Spleen (tissue), 11 donors: ENCODE measurements around the gene CD2. TPM values are rescaled to one million over a fixed set of nuclear protein-coding genes. Genes with fewer than 3 reads are reported as not detected.

Experiments used
- DNase-seq: peaks from one replicate; pipeline ENCODE4 v3.0.0-alpha.2; 2020
- H3K27ac ChIP-seq, 8 donors: fragments of 200-600 bp; sonication (generic) in 7 of 8; 1 replicate in 4 of 8; 2 replicates in 4 of 8; pipeline versions ENCODE4 v1.5.0 to v1.8.0; 2016 to 2021; ENCODE audit warnings: inconsistent platforms in 4 of 8, mild to moderate bottlenecking in 4 of 8, moderate library complexity in 1 of 8
- H3K27me3 ChIP-seq, 7 donors: fragments of 200-600 bp; sonication (generic) in 6 of 7; replicated peaks in 1 of 7; 1 replicate in 4 of 7; 2 replicates in 3 of 7; pipeline versions ENCODE4 v1.5.0 to v1.8.0; 2016 to 2021; ENCODE audit warnings: inconsistent platforms in 3 of 7, mild to moderate bottlenecking in 1 of 7
- H3K36me3 ChIP-seq, 6 donors: fragments of 200-600 bp; sonication (generic) in 5 of 6; 1 replicate in 4 of 6; 2 replicates in 2 of 6; pipeline versions ENCODE4 v1.5.0 to v1.8.0; 2016 to 2021; ENCODE audit warnings: inconsistent platforms in 2 of 6
- H3K4me1 ChIP-seq, 6 donors: fragments of 200-600 bp; sonication (generic) in 5 of 6; 1 replicate in 3 of 6; 2 replicates in 3 of 6; pipeline versions ENCODE4 v1.5.0 to v1.8.0; 2016 to 2021; ENCODE audit warnings: inconsistent platforms in 3 of 6
- H3K4me3 ChIP-seq, 8 donors: fragments of 200-600 bp; sonication (generic) in 7 of 8; 1 replicate in 4 of 8; 2 replicates in 4 of 8; pipeline versions ENCODE4 v1.5.0 to v1.8.0; 2016 to 2021; ENCODE audit warnings: inconsistent platforms in 4 of 8, mild to moderate bottlenecking in 4 of 8, moderate library complexity in 2 of 8
- H3K9me3 ChIP-seq, 8 donors: fragments of 200-600 bp; sonication (generic) in 7 of 8; 1 replicate in 4 of 8; 2 replicates in 4 of 8; pipeline versions ENCODE4 v1.5.0 to v1.8.0; 2016 to 2021; ENCODE audit warnings: inconsistent platforms in 4 of 8
- POLR2A ChIP-seq, 3 donors: fragments of 450-650 bp; IDR thresholded peaks; one replicate each; pipeline ENCODE4 v1.5.1; 2017; ENCODE audit warnings: antibody characterized with exemption in 3 of 3, mild to moderate bottlenecking in 1 of 3
- POLR2AphosphoS5 ChIP-seq, 3 donors: sonication (generic); formaldehyde crosslinking; IDR thresholded peaks; one replicate each; pipeline ENCODE4 v1.5.1; 2017; ENCODE audit warnings: antibody characterized with exemption in 3 of 3
- WGBS, 5 donors: extraction: QIAGEN DNeasy Blood & Tissue Kit in 3 of 5; methylation state at CpG; one replicate each; pipeline versions ENCODE4 v1.1.5 to v1.1.7; 2013 to 2018; 5-methylcytosine and 5-hydroxymethylcytosine counted together
- intact Hi-C: fragments of 100-400 bp; cut with DNase I; formaldehyde crosslinking; loops from one replicate; pipeline ENCODE4 v1.15.0; 2023; ENCODE audit warnings: low total_unique reads
- polyA plus RNA-seq, 3 donors: library from polyadenylated mRNA; stranded (reverse); fragments of 200-250 nt; gene quantifications; one replicate each; pipeline ENCODE4 v1.2.1, GENCODE V29; 2013
- total RNA-seq, 7 donors: library from RNA; depleted of rRNA in 3 of 7; stranded (reverse); fragments of >200 nt in 3 of 7; fragmentation: NEBNext Ultra II Directional in 4 of 7; extraction: Animal tissue kit (Norgen Biotek cat#: 25700) in 4 of 7; gene quantifications; one replicate each; pipeline versions ENCODE4 v1.1.0 to v1.2.1, GENCODE V29; 2016 to 2021
- TF ChIP-seq, protein P1 (sequence below), 11 experiments: fragments of 200-600 bp in 7 of 11; fragments of 450-650 bp in 4 of 11; sonication (generic) in 4 of 11; IDR thresholded peaks in 8 of 11; conservative IDR thresholded peaks in 3 of 11; 1 replicate in 7 of 11; 2 replicates in 4 of 11; pipeline versions ENCODE4 v1.4.0 to v1.8.0; 2016 to 2021; ENCODE audit warnings: antibody characterized with exemption in 11 of 11, inconsistent platforms in 4 of 11, mild to moderate bottlenecking in 1 of 11
- donor health status: healthy with polysubstance abuse.
- donor health status: DM: no; HTN: no; CAD: no; lungs with moderate emphysema.
- donor health status: DM: no; HTN: no; CAD: no.
- donor health status: Bipolar disorder and iron deficiency.
- donor health status: healthy.
- donor health status: DM: no; HTN: no; CAD: no.
- donor health status: DM: yes; HTN: yes; CAD: no.

The CD2 gene
- total and polyA plus RNA-seq, 10 donors, result 21.6 to 50.5 (median 30.1) TPM

DNA sequence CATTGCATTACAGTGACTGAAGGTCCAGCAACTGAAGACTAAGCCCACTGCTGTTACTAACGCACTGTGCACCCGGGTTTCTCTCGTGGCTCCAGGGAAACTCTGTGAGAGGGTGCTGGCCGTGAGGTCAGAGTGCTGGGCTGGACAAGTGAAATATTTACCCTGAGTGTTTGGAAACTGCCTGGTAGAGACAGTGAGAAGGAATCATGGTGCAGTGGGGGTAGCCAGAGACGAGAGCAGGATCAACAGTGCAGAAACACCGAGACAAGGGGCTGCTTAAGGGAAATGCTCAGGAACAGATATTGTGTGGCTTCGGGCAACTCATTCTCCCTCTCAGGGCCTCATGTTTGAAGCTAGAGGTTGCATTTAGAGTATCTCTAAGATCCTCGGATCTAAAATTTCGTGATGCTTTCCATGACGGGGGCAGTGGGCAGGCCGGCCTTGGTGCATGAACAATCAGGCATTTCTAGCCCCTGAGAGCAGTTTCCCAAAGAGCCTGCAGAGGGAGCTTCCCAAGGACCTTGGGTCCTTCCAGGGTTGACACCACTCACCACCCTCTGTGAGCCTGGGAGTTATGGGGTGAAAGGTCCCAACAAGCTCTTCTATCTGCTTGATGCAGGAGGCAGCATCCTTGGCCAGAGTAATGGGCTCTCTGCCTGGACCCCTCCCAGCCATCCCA lies 9.7 kb downstream of the CD2 start:
- H3K27ac ChIP-seq, result peak overlapping the region in 7 of 8 donors; percentile 13 to 82 (median 68)
- peak; percentile 55 for DNase-seq

DNA sequence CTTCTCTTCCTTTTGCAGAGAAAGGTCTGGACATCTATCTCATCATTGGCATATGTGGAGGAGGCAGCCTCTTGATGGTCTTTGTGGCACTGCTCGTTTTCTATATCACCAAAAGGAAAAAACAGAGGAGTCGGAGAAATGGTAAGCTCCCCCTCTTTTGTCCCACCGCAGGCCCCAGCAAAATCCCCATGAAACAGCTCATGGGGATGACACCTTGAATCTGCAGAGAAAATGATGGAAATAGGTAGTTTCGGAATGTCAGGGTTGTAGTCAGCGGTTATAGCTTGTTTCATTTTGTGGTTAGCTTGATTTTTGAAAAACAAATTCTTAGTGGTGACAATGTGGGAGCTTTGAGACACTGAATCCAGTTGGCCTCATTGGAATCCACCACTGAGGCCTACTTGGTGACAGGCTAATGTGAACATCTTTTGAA lies 10.3 kb downstream of the CD2 start:
- Histone ChIP-seq H3K27me3 (no peaks in the 10 kb centered on the region), H3K9me3 (no peaks in the 10 kb centered on the region), H3K27ac (peak overlapping the region; percentile 7 to 82 (median 63)), H3K4me3 (peak overlapping the region in 1 of 8 donors; percentile 16), H3K4me1 (peaks cover 0 to 99% (median 51%) of the 10 kb centered on the region in 6 donors), H3K36me3 (peaks cover 0 to 35% (median 0%) of the 10 kb centered on the region in 6 donors)
- 81 to 87% (median 84%) methylated on average over 5 of the region's 5 CpGs for WGBS, 5 donors
- DNase-seq, result no peak
- intact Hi-C loops, result no loop called here
- TF ChIP-seq POLR2A (IDR thresholded peaks at IDR 0.05), result no peak
- TF ChIP-seq, protein P1, sequence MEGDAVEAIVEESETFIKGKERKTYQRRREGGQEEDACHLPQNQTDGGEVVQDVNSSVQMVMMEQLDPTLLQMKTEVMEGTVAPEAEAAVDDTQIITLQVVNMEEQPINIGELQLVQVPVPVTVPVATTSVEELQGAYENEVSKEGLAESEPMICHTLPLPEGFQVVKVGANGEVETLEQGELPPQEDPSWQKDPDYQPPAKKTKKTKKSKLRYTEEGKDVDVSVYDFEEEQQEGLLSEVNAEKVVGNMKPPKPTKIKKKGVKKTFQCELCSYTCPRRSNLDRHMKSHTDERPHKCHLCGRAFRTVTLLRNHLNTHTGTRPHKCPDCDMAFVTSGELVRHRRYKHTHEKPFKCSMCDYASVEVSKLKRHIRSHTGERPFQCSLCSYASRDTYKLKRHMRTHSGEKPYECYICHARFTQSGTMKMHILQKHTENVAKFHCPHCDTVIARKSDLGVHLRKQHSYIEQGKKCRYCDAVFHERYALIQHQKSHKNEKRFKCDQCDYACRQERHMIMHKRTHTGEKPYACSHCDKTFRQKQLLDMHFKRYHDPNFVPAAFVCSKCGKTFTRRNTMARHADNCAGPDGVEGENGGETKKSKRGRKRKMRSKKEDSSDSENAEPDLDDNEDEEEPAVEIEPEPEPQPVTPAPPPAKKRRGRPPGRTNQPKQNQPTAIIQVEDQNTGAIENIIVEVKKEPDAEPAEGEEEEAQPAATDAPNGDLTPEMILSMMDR (IDR thresholded peaks at IDR 0.05 in 8 of 11, conservative IDR thresholded peaks at IDR 0.05 in 3 of 11), result peak in 1 of 11 experiments; percentile 8

More for the DNA sequence above, 9.7 kb downstream of the CD2 start:
- peak overlapping the region in 1 of 8 donors; percentile 16 for H3K4me3 ChIP-seq
- peaks cover 0 to 35% (median 0%) of the 10 kb centered on the region in 6 donors for H3K36me3 ChIP-seq
- intact Hi-C loops, result no loop called here
- WGBS, 5 donors, result 77 to 83% (median 80%) methylated on average over 11 of the region's 11 CpGs
- no peaks in the 10 kb centered on the region for H3K9me3 ChIP-seq
- TF ChIP-seq POLR2A (IDR thresholded peaks at IDR 0.05), result no peak
- TF ChIP-seq, protein P1 (IDR thresholded peaks at IDR 0.05 in 8 of 11, conservative IDR thresholded peaks at IDR 0.05 in 3 of 11), result peak in 7 of 11 experiments; percentile 13 to 48 (median 35)
- H3K4me1 ChIP-seq, result peaks cover 0 to 94% (median 46%) of the 10 kb centered on the region in 6 donors
- H3K27me3 ChIP-seq, result no peaks in the 10 kb centered on the region

DNA sequence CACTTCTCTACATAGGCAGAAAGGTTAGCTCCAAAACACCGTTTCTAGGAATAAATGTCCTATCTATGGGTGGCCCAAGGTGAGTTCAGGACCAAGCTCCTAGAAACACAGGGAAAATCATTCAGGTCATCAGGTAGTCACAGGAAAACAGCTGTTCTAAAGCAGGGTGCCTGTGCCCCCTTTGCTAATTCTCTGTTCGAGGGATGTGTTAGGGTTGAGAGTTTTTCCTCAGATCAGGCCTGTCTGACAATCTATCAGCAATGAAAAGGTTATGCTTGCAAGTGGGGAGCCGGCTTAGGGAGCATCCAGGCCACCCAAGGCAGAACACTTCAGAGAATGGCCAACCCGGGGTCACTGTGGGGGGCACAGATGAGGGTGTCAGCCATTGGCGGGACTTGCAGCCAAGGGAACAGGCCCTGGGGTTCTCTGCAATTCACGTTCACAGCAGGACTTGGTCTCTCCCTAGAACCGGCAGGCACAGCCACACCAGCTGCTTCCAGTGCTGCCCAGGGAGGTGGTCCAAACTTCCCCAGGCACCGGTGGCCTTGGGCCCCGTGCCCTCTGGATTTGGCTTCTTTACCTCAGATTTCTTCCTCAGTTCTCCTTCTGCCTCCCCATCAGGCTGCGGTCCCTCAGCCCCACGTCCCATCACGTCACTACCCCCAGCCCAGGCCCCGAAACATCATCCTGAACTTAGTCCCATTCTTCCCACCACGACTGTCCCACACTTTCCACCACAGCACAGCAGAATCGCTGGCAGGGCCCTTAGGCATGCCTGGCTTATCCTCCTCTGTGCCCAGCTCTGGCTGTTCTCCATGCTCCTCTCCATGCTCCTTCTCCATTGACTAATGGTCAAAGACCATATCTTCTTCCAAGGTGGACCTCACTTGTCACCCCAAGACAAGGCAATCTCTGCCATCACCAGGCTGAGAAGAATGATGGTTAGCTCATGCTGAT lies 11.0 kb downstream of the CD2 start:
- H3K4me3 ChIP-seq, result no peak overlapping the region
- DNase-seq, result no peak
- peak overlapping the region; percentile 7 to 82 (median 63) for H3K27ac ChIP-seq
- WGBS, 5 donors, result 87 to 92% (median 89%) methylated on average over 14 to 15 of the region's 15 CpGs
- TF ChIP-seq POLR2A (IDR thresholded peaks at IDR 0.05) (no peak), POLR2AphosphoS5 (IDR thresholded peaks at IDR 0.05) (no peak)
- TF ChIP-seq, protein P1 (IDR thresholded peaks at IDR 0.05 in 8 of 11, conservative IDR thresholded peaks at IDR 0.05 in 3 of 11), result no peak
- peaks cover 0 to 35% (median 0%) of the 10 kb centered on the region in 6 donors for H3K36me3 ChIP-seq
- intact Hi-C loops, result no loop called here
- no peaks in the 10 kb centered on the region for H3K27me3 ChIP-seq
- no peaks in the 10 kb centered on the region for H3K9me3 ChIP-seq
- H3K4me1 ChIP-seq, result peaks cover 0 to 99% (median 57%) of the 10 kb centered on the region in 6 donors
